ENCODE results near the gene UNC119B.

Gene UNC119B

DNA sequence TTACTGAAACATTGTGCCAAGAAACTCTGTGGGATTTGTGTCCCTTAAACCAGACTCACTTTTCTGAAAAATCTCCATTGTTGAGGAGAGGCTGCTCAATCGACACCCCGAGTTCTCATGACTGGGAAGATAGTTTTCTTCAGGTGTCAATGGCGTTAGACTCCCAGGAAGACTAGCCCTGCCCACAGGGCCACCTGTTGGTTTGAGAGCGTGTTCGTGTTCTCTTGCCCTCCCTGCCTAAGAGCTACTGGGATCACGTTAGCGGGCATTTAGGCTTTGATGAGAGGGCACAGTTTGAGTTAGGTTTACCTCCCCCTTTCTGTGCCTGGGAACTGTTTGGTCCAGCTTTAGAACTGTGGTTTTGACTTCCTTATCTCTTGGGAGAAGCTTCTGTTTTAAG is 10.7 kb upstream of the UNC119B start:
- Mint-ChIP-seq H3K36me3 (ENCODE audit: low read depth) (peaks cover 38% of the 10 kb centered on the region), H3K4me3 (no peak overlapping the region), H3K27me3 (no peaks in the 10 kb centered on the region), H3K9me3 (no peaks in the 10 kb centered on the region), H3K27ac (no peak overlapping the region), H3K4me1 (no peaks in the 10 kb centered on the region)
- ATAC-seq (no peak), DNase-seq (no peak)

DNA sequence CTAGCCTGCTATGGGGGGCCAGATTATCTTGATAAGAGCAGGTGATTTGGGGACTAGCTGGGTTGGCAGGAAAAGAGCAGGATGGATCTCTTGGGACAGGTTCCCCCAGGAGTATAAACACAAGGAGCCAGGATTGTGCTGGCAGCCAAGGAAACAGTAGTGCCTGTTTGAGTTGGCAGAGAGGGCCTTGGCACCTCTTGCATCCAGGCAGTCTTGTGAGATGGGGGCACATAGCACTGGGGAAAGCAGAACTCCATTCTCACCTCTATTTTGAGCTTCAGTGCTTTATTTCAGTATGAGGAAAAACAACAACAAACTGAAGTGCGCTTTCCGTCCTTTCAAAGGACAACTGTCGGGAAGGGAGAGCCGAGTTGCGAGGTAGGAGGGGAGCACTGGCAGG is 9.4 kb upstream of the UNC119B start:
- H3K27ac Mint-ChIP-seq = no peak overlapping the region
- H3K9me3 Mint-ChIP-seq = no peaks in the 10 kb centered on the region
- no peaks in the 10 kb centered on the region for H3K27me3 Mint-ChIP-seq
- no peak overlapping the region for H3K4me3 Mint-ChIP-seq
- no peak for DNase-seq
- H3K36me3 Mint-ChIP-seq (ENCODE audit: low read depth) = peaks cover 31% of the 10 kb centered on the region
- H3K4me1 Mint-ChIP-seq = no peaks in the 10 kb centered on the region
- ATAC-seq = no peak

DNA sequence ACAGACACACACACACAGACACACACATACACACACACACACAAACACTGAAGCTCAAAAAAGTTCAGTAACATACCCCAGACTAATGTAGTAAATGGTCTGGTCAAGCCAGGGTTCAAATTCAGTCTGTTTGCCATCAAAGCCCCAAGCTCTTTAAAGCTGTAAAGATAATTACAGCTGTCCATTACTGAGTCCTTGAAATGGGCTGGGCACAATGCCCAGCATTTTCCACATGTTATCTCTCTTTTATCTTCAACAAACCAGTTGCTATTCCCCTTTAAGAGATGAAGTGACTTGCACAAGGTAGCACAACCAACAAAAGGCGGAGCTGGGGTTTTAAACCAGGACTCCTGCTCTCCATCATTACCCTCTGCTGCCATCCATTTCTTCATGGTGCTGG is 7.6 kb upstream of the UNC119B start:
- Mint-ChIP-seq H3K27ac (no peak overlapping the region), H3K36me3 (ENCODE audit: low read depth) (peaks cover 17% of the 10 kb centered on the region), H3K9me3 (no peaks in the 10 kb centered on the region), H3K27me3 (no peaks in the 10 kb centered on the region), H3K4me3 (no peak overlapping the region), H3K4me1 (no peaks in the 10 kb centered on the region)
- no peak for DNase-seq
- no peak for ATAC-seq

DNA sequence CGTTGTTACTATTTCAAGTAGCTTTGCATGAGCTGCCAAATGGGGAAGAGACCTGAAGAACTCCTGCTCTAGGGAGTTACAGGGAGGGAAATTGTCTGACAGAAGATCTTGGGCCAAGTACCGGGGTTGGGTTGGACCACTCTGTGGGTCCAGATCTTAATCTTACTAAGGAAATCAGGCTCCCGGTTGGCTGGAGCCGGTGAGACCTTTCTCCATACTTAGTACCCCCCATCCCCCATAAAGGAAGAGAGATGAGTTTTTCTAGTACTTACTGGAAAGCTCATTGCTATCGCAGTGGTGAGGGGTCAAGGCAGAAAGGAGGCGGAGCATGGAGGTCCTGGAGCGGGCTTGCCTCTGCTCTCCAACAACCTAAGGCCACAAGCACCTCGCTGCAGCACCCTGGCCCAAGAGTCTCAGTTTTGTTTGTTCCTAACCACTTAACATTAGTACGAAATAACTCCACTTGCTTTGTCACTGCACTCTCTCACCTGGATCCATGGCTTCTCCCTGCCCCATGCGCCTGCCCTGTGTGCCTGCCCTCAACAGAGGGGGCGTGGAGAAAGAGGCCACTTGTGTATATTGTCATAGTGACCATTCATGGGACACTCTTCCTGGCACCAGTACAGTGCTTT is 6.8 kb upstream of the UNC119B start:
- Mint-ChIP-seq H3K36me3 (ENCODE audit: low read depth) (peaks cover 17% of the 10 kb centered on the region), H3K9me3 (no peaks in the 10 kb centered on the region), H3K27me3 (no peaks in the 10 kb centered on the region), H3K4me1 (no peaks in the 10 kb centered on the region), H3K27ac (no peak overlapping the region), H3K4me3 (no peak overlapping the region)
- DNase-seq (no peak), ATAC-seq (no peak)

DNA sequence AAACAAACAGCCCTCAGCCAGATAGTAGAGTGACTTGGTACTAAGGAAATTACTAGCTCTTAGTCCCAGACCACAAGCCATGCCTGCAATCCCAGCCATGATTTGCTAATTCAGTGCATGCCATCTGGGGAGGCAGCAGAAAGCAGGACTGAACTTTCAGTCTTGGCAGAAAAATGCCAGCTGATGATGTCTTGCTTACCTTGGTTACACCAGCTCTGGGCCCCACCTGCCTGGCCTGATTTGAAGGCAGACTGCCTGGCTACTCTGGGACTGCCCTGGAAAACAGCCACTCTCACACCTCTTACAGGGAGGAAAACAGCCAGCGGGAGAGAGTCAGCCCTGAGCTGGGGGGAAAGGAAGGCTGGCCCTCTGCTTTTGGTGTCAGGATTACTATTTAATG is 4.6 kb upstream of the UNC119B start:
- no peak for DNase-seq
- no peaks in the 10 kb centered on the region for H3K27me3 Mint-ChIP-seq
- no peak for ATAC-seq
- no peak overlapping the region for H3K27ac Mint-ChIP-seq
- no peaks in the 10 kb centered on the region for H3K9me3 Mint-ChIP-seq
- peaks cover 9% of the 10 kb centered on the region for H3K36me3 Mint-ChIP-seq (ENCODE audit: low read depth)
- peaks cover 6% of the 10 kb centered on the region for H3K4me1 Mint-ChIP-seq
- no peak overlapping the region for H3K4me3 Mint-ChIP-seq

DNA sequence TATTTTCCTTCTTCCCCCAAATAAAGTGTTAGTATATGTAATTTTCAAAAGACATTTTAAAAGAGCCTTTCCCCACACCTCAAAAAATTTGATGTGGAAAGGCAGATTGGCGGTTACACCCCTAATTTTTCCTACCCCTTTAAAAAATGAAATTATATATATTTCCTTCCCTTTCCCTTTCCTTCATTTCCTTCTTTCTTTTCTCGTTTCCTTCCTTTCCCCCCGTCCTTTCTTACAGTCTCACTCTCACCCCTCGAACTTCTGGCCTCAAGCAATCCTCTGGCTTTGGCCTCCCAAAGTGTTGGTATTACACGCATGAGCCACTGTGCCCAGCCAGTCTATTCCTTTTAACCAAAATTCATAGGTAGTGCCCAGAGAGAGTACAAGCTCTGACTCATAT is 4.2 kb upstream of the UNC119B start:
- Mint-ChIP-seq H3K27me3 (no peaks in the 10 kb centered on the region), H3K4me1 (peaks cover 7% of the 10 kb centered on the region), H3K36me3 (ENCODE audit: low read depth) (peaks cover 7% of the 10 kb centered on the region), H3K27ac (no peak overlapping the region), H3K4me3 (no peak overlapping the region), H3K9me3 (no peaks in the 10 kb centered on the region)
- DNase-seq = no peak
- no peak for ATAC-seq

DNA sequence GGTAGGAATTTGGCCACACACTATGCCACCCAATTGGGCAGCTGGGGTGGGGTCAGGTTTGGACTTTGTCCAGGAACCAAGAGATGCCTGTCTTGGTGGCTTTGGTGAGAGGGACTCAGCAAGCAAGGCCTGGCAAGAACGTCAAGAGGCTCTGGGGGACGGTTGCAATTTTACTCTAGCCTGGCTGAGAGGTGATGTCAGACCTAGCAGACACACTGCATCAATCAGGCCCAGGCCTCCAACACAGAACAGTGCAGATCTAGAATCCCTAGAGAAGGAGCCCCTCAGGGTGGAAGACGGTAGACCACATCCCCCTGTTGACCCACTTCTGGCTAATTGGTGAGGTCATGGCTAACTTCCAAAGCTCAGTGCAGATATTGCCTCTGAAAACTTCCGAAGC is 1.6 kb upstream of the UNC119B start:
- no peak overlapping the region for H3K4me3 Mint-ChIP-seq
- DNase-seq (no peak), ATAC-seq (no peak)
- peaks cover 25% of the 10 kb centered on the region for H3K4me1 Mint-ChIP-seq
- H3K9me3 Mint-ChIP-seq = no peaks in the 10 kb centered on the region
- H3K36me3 Mint-ChIP-seq (ENCODE audit: low read depth) = peaks cover 9% of the 10 kb centered on the region
- no peak overlapping the region for H3K27ac Mint-ChIP-seq
- no peaks in the 10 kb centered on the region for H3K27me3 Mint-ChIP-seq

DNA sequence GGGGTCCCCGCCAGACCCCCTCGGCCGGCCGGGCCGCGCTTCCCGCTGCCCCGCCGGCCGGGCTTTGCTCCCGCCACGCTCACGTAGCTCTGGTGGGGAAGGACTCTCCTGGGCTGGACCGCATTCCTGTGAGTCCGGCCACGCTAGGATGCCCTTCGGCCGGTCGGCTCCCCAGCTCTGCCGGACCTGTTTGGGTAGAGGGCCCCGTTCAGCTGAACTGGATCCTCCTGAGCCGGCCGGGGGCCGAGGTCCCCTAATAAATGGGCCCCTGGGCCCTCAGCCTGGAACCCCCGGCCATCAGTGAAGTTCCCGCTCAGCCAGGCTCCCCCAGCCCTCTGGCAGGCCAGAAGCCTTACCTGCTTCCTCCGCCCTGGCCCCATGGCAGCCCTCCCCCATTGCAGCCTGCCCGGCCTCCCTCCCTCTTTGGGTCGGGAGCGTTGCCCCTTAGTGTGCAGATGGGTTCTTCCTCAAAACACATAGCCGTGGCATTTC is 593 bp downstream of the UNC119B start:
- ATAC-seq = peak; percentile 35
- Mint-ChIP-seq H3K27me3 (no peaks in the 10 kb centered on the region), H3K27ac (peak overlapping the region; percentile 77), H3K4me3 (peak overlapping the region; percentile 84), H3K4me1 (peaks cover 29% of the 10 kb centered on the region), H3K36me3 (ENCODE audit: low read depth) (peaks cover 20% of the 10 kb centered on the region), H3K9me3 (no peaks in the 10 kb centered on the region)
- peak; percentile 29 for DNase-seq

DNA sequence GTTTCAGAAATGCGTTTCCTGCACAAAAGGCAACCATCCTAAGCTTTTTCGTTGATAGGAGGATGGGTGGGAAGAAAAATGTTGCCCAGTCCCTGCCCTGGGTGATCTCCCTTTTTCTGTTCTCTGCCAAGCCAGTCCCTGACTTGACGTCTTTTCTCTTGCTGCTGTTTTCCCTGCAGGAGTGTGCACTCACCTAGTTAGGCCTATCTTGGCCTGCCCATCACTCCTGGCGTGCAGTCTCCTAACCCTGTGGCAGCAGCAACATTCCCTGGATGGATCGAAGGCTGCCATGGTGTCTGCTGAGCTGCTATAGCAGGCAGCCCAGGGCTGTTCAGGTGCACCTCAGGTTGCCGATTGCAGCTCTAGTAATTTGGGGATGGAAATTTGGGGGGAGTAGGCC is 1.2 kb downstream of the UNC119B start:
- Mint-ChIP-seq H3K4me1 (peaks cover 29% of the 10 kb centered on the region), H3K27ac (peak overlapping the region; percentile 77), H3K4me3 (peak overlapping the region; percentile 84), H3K27me3 (no peaks in the 10 kb centered on the region), H3K36me3 (ENCODE audit: low read depth) (peaks cover 22% of the 10 kb centered on the region), H3K9me3 (no peaks in the 10 kb centered on the region)
- ATAC-seq = no peak
- no peak for DNase-seq

DNA sequence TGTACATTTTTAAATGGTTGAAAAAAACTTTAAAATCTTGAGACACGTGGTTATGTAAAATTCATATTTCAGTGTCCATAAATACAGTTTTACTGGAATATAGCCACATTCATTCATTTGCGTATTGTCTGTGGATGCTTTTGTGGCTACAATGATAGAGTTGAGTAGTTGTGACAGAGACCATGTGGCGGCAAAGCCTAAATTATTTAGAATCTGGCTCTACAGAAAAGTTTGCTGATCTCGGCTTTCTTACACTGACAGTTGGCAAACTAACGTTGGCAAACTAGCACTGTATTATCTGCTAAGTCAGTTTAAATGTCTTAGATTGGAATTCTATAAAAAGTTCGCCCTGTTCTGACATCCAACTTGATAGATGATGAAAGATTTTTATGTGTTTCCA is 2.4 kb downstream of the UNC119B start:
- Mint-ChIP-seq H3K4me3 (no peak overlapping the region), H3K27ac (no peak overlapping the region), H3K4me1 (peaks cover 29% of the 10 kb centered on the region), H3K36me3 (ENCODE audit: low read depth) (peaks cover 29% of the 10 kb centered on the region), H3K27me3 (no peaks in the 10 kb centered on the region), H3K9me3 (no peaks in the 10 kb centered on the region)
- no peak for DNase-seq
- ATAC-seq = no peak

DNA sequence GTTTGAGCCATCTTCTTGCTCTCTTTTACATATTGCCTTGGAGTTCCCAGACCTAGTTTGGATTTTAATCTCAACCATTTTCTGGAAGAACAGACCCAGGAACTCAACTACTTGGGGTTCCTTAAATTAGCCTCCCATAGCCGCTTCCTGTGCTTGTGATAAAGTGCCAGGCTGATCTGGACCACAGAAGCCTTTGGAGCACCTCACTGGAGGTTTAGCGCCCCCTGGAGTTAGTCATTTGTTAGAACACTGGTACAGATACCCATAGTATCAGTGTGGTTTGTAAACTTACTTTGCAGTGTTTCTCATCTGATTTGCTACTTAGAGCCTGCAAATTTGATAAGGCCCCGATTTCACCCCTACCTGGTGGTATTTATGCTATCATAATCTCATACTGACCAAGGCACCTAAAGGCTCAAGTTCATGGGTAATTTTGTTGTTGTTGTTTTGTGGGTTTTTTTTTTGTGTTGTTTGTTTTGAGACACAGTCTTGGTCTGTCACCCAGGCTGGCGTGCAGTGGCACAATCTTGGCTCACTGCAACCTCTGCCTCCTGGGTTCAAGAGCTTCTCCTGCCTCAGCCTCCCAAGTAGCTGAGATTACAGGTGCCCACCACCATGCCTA is 3.7 kb downstream of the UNC119B start:
- no peaks in the 10 kb centered on the region for H3K27me3 Mint-ChIP-seq
- H3K36me3 Mint-ChIP-seq (ENCODE audit: low read depth) = peaks cover 40% of the 10 kb centered on the region
- no peak overlapping the region for H3K4me3 Mint-ChIP-seq
- no peaks in the 10 kb centered on the region for H3K9me3 Mint-ChIP-seq
- ATAC-seq (peak; percentile 72), DNase-seq (peak; percentile 76)
- H3K4me1 Mint-ChIP-seq = peaks cover 39% of the 10 kb centered on the region
- H3K27ac Mint-ChIP-seq = peak overlapping the region; percentile 12

DNA sequence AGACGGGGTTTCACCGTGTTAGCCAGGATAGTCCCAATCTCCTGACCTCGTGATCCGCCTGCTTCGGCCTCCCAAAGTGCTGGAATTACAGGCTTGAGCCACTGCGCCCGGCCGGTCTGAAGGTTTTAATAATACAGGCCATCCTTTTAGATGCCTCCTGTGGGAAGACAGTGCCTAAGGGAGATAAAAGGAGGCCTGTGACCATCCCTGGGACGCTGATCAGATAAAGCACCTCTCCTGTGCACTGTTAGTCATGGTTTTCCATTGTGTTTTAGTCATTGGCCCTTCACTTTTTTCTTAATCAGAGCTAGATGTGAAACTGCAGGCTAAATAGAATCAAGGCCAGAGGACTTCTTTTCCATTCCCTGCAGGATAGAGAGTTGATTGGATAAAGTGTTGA is 7.8 kb downstream of the UNC119B start:
- Mint-ChIP-seq H3K4me1 (peaks cover 24% of the 10 kb centered on the region), H3K36me3 (ENCODE audit: low read depth) (peaks cover 57% of the 10 kb centered on the region), H3K4me3 (no peak overlapping the region), H3K9me3 (no peaks in the 10 kb centered on the region), H3K27ac (peak overlapping the region; percentile 67), H3K27me3 (no peaks in the 10 kb centered on the region)
- ATAC-seq (no peak), DNase-seq (no peak)

DNA sequence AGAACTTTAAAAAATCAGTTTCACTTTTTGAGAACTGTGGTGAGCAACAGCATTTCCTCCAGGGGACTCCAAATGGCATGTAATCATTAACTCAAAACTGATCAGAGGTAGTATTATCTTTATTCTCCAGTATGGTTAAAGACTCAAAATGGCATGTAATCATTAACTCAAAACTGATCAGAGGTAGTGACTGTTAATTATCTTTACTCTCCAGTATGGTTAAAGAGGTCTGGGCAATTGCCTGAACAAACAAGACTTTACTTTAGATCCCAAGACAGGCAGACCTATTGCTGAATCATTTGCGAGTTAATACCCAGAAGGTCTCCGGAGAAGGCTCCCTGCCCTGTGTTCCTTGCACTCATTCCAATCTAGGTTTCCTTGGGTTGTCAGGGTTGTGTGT is 8.8 kb downstream of the UNC119B start:
- no peak for DNase-seq
- Mint-ChIP-seq H3K27me3 (no peaks in the 10 kb centered on the region), H3K36me3 (ENCODE audit: low read depth) (peaks cover 52% of the 10 kb centered on the region), H3K4me1 (peaks cover 20% of the 10 kb centered on the region), H3K4me3 (no peak overlapping the region), H3K9me3 (no peaks in the 10 kb centered on the region), H3K27ac (peak overlapping the region; percentile 48)
- ATAC-seq = no peak

DNA sequence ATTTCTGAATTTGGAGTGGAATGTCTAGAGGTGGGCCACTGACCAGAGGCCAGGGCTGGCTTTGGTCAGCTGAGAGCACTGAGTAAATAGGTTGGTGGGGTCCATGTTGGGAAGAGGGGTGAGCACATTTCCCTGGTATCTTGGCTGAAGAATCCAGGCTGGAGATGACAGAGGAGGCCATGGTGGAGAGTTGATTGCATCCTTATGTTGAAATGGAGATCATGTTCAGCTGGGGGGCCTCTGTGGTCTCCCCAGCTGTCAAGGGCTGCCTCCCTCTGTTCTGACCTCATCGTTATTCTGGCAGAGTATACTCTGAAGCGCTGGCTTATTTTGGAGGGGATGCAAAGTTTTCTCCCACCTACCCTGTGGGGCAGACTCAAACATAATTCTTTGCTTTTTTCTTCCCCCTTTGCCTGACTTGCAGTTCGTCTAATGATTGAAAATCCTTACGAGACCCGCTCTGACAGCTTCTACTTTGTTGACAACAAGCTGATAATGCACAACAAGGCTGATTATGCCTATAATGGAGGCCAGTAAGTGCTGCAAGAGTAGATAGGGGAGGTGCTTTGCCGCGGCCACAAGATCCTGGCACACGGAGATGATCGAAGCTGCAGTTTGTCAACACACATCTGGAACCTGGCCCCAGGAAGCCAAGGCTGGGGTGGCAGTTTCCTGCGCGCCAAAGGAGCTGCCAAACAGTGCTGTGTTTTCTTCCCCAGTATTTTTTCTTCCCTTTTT is 9.4 kb downstream of the UNC119B start:
- no peak for ATAC-seq
- Mint-ChIP-seq H3K27me3 (no peaks in the 10 kb centered on the region), H3K4me1 (peaks cover 21% of the 10 kb centered on the region), H3K36me3 (ENCODE audit: low read depth) (peaks cover 48% of the 10 kb centered on the region), H3K9me3 (no peaks in the 10 kb centered on the region), H3K27ac (peak overlapping the region; percentile 1), H3K4me3 (no peak overlapping the region)
- no peak for DNase-seq
